ENCODE data around the gene KIF23.
"Not testable (repeated sequence)": the region's sequence is repeated elsewhere in the genome, so short reads cannot be mapped to it uniquely, and the experiment has no call there.

The KIF23 gene

GRCh38 chr15:69380100-69380725 is 33.9 kb upstream of the KIF23 start:
- FAIRE-seq (no peak), DNase-seq (ENCODE audit: insufficient read length, low spot score) (no peak)
- TF ChIP-seq, protein P1, sequence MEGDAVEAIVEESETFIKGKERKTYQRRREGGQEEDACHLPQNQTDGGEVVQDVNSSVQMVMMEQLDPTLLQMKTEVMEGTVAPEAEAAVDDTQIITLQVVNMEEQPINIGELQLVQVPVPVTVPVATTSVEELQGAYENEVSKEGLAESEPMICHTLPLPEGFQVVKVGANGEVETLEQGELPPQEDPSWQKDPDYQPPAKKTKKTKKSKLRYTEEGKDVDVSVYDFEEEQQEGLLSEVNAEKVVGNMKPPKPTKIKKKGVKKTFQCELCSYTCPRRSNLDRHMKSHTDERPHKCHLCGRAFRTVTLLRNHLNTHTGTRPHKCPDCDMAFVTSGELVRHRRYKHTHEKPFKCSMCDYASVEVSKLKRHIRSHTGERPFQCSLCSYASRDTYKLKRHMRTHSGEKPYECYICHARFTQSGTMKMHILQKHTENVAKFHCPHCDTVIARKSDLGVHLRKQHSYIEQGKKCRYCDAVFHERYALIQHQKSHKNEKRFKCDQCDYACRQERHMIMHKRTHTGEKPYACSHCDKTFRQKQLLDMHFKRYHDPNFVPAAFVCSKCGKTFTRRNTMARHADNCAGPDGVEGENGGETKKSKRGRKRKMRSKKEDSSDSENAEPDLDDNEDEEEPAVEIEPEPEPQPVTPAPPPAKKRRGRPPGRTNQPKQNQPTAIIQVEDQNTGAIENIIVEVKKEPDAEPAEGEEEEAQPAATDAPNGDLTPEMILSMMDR (IDR thresholded peaks at IDR 0.05; ENCODE audit: insufficient read depth, missing control alignments): no peak

GRCh38 chr15:69380726-69381105 is 33.4 kb upstream of the KIF23 start:
- TF ChIP-seq, protein P1 (IDR thresholded peaks at IDR 0.05; ENCODE audit: insufficient read depth, missing control alignments): no peak
- DNase-seq (ENCODE audit: insufficient read length, low spot score) (no peak), FAIRE-seq (no peak)

DNA sequence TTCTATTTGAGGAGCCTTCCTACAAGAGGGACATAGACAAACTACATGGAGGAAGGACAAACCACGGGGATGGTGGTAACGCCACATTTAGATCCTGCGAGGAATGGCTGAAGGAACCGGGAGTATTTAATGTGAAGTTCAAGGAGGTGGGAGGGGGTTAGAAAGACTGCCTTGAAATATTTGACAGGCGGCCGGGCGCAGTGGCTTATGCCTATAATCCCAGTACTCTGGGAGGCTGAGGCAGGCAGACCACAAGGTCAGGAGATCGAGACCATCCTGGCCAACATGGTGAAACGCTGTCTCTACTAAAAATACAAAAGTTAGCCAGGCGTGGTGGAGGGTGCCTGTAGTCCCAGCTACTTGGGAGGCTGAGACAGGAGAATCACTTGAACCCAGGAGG is 32.0 kb upstream of the KIF23 start:
- DNase-seq (ENCODE audit: insufficient read length, low spot score); FAIRE-seq: not testable (repeated sequence)

DNA sequence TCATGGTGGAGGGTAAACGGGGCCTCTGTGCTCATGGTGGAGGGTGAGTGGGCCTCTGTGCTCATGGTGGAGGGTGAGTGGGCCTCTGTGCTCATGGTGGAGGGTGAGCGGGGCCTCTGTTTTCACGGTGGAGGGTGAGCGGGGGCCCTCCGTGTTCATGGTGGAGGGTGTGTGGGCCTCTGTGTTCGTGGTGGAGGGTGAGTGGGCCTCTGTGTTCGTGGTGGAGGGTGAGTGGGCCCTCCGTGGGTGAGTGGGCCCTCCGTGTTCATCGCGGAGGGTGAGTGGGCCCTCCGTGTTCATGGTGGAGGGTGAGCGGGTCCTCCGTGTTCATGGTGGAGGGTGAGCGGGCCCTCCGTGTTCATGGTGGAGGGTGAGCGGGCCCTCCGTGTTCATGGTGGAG is 30.1 kb upstream of the KIF23 start:
- not testable (repeated sequence) for DNase-seq (ENCODE audit: insufficient read length, low spot score); FAIRE-seq

DNA sequence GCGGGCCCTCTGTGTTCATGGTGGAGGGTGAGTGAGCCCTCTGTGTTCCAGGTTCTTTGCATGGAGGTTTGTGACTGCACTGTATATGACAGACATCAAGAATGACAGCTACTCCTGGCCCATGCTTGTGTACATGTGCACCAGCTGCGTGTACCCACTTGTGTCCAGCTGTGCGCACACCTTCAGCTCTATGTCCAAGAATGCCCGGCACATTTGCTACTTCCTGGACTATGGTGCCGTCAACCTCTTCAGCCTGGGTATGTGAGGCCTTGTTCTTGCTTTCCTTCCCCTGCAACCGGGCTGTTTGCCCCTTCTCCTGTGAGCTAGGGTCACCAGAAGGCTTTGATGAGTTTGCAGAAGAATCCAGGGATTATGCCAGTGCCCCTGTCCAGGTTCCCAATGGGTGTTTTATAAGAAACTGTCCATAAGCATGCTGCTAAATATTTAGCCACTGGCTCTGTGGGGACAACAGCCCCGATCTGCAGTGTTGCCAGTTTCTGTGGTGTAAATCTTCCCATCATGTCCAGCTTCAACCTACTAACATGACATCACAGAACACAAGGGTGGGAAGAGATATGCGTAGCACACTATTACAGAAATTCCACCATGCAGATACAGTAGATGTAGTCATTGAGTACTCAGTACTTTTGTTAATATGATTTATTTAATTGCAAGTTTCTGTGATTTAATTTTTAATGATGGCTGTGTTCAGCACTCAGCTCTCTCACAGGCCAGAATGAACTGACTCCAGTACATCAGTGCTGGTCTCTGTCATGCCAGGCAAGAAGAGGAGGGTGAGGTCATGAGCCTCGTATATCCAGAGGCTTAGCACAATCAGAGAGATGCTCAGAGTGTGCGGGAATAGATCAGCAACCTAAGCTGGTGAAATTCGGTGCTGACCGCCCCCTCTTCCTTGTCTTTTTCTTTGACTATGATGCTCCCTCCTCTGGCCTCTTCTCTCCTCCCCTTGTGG is 29.2 kb upstream of the KIF23 start:
- DNase-seq (ENCODE audit: insufficient read length, low spot score): no peak
- no peak for FAIRE-seq
- TF ChIP-seq, protein P1 (IDR thresholded peaks at IDR 0.05; ENCODE audit: insufficient read depth, missing control alignments): no peak

DNA sequence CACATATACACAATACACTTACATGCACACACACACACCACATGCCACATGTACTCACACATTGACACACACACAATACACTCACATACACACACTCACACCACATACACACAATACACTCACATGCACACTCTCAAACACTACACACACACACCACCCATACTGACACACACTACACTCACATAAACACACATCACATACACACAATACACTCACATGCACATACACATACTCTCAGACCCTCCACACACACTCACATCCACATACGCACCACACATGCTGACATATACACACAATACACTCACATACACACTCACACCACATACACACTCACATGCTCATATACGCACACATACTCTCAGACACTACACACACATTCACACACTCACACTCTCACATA is 28.3 kb upstream of the KIF23 start:
- FAIRE-seq: no peak
- DNase-seq (ENCODE audit: insufficient read length, low spot score): no peak
- TF ChIP-seq, protein P1 (IDR thresholded peaks at IDR 0.05; ENCODE audit: insufficient read depth, missing control alignments): no peak

DNA sequence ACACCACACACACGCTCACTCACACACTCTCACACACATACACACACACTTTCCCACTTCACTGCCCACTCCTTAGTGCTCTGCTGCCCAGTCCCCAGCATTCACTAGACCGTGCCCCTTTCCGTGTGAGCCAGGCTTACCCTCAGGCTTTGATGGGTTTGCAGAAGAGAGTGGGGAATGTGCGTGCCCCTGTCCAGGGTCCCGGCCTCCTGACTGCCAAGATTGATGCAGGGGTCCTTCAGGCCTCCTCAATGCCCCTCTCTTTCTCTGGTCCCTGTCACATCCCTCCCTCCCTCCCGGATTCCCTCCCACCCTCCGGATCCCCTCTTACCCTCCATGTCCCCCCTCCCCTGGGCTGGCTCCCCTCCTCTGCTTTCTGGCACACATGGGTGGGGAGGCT is 27.9 kb upstream of the KIF23 start:
- TF ChIP-seq, protein P1 (IDR thresholded peaks at IDR 0.05; ENCODE audit: insufficient read depth, missing control alignments): no peak
- FAIRE-seq (no peak), DNase-seq (ENCODE audit: insufficient read length, low spot score) (no peak)

GRCh38 chr15:69388260-69388705 is 25.9 kb upstream of the KIF23 start:
- TF ChIP-seq, protein P1 (IDR thresholded peaks at IDR 0.05; ENCODE audit: insufficient read depth, missing control alignments): no peak
- FAIRE-seq (no peak), DNase-seq (ENCODE audit: insufficient read length, low spot score) (no peak)

Measured in D721Med (cell line).